ENCODE data around the gene CST7. TPM values are rescaled to one million over a fixed set of nuclear protein-coding genes. Genes with fewer than 3 reads are reported as not detected.

The CST7 gene
- total RNA-seq, 1 experiment from 2014 or later, result not detected

DNA sequence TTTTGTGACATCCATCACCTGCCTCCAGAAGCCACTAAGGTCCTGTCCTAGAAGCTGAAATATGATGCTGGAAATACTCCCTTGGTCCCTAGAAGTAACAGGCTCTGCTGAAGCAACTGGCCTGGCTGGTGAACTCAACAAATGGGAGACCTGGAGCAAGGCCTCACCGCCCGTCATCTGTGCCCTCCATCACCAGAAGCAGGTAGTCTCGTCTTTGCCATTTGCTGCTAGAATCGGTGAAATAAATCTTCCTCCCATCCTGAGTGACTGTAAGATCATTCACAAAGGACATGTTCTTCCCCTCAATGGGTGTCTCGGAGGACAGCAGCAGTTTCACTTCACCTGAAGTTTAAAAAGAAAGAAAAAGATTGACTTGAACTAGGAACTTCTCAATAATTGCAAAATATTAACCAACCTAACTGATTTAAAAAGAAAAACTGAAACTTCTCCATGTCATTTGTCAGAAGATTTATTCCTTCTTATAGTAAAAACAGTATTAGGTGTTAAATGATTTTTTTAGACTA lies 21.0 kb downstream of the CST7 start:
- H3K36me3 Mint-ChIP-seq, result peaks cover 44% of the 10 kb centered on the region
- CTCF ChIA-PET, result no interaction called here
- H3K27ac Mint-ChIP-seq, result no peak overlapping the region
- H3K4me3 Mint-ChIP-seq, result no peak overlapping the region
- no peaks in the 10 kb centered on the region for H3K27me3 Mint-ChIP-seq (ENCODE audit: low read depth)
- no peaks in the 10 kb centered on the region for H3K9me3 Mint-ChIP-seq
- DNase-seq (ENCODE audit: low spot score), result no peak
- no peak for ATAC-seq
- TF ChIP-seq ZNF317 (CRISPR knock-in tag; IDR thresholded peaks at IDR 0.05; ENCODE audit: borderline replicate concordance, low read depth) (no peak), FOXJ3 (CRISPR knock-in tag; IDR thresholded peaks at IDR 0.05; ENCODE audit: borderline replicate concordance) (no peak), JAZF1 (CRISPR knock-in tag; IDR thresholded peaks at IDR 0.05) (no peak), SMAD3 (CRISPR knock-in tag; IDR thresholded peaks at IDR 0.05; ENCODE audit: borderline replicate concordance) (no peak), HMGA2 (CRISPR knock-in tag; IDR thresholded peaks at IDR 0.05) (no peak)
- POLR2A ChIA-PET, result no interaction called here
- no peaks in the 10 kb centered on the region for H3K4me1 Mint-ChIP-seq

DNA sequence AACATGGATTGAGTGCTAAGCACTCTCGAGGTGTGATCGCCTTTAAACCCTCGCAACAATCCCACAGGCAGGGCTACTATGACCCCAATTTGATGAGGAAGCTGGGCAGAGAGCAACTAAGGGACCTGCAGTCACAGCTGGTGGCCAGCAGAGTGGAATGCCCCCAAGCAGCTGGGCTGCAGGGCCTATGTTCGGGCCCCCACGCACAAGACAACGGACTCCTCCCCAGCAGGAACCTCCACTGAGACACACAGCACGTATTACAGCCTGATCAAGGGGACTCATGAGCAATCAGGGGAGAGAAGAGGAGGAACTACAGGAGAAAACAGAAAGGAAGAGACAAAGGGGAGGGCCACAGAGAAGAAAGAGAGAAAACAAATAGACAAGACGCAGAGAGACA lies 21.7 kb downstream of the CST7 start:
- peaks cover 5% of the 10 kb centered on the region for H3K9me3 Mint-ChIP-seq
- TF ChIP-seq MYBL2 (CRISPR knock-in tag; IDR thresholded peaks at IDR 0.05) (no peak), CBFB (CRISPR knock-in tag; IDR thresholded peaks at IDR 0.05; ENCODE audit: low read depth) (no peak), GRHL2 (CRISPR knock-in tag; IDR thresholded peaks at IDR 0.05; ENCODE audit: insufficient replicate concordance, severe bottlenecking) (no peak), FOXP1 (CRISPR knock-in tag; IDR thresholded peaks at IDR 0.05; ENCODE audit: borderline replicate concordance) (no peak), ZNF416 (CRISPR knock-in tag; IDR thresholded peaks at IDR 0.05) (no peak), NFATC4 (CRISPR knock-in tag; IDR thresholded peaks at IDR 0.05) (no peak), SMAD3 (CRISPR knock-in tag; IDR thresholded peaks at IDR 0.05; ENCODE audit: borderline replicate concordance) (no peak), NR3C1 (CRISPR knock-in tag; conservative IDR thresholded peaks at IDR 0.05; ENCODE audit: low read depth) (no peak), ZNF121 (CRISPR knock-in tag; IDR thresholded peaks at IDR 0.05) (no peak), EMX1 (CRISPR knock-in tag; IDR thresholded peaks at IDR 0.05) (no peak), JAZF1 (CRISPR knock-in tag; IDR thresholded peaks at IDR 0.05) (no peak), ZNF232 (CRISPR knock-in tag; IDR thresholded peaks at IDR 0.05) (no peak), NFE2L1 (CRISPR knock-in tag; IDR thresholded peaks at IDR 0.05) (no peak)
- TF ChIP-seq, protein P1, sequence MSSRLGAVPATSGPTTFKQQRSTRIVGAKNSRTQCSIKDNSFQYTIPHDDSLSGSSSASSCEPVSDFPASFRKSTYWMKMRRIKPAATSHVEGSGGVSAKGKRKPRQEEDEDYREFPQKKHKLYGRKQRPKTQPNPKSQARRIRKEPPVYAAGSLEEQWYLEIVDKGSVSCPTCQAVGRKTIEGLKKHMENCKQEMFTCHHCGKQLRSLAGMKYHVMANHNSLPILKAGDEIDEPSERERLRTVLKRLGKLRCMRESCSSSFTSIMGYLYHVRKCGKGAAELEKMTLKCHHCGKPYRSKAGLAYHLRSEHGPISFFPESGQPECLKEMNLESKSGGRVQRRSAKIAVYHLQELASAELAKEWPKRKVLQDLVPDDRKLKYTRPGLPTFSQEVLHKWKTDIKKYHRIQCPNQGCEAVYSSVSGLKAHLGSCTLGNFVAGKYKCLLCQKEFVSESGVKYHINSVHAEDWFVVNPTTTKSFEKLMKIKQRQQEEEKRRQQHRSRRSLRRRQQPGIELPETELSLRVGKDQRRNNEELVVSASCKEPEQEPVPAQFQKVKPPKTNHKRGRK (CRISPR knock-in tag; IDR thresholded peaks at IDR 0.05; ENCODE audit: borderline replicate concordance), result no peak
- TF ChIP-seq, protein P2, sequence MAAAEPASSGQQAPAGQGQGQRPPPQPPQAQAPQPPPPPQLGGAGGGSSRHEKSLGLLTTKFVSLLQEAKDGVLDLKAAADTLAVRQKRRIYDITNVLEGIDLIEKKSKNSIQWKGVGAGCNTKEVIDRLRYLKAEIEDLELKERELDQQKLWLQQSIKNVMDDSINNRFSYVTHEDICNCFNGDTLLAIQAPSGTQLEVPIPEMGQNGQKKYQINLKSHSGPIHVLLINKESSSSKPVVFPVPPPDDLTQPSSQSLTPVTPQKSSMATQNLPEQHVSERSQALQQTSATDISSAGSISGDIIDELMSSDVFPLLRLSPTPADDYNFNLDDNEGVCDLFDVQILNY (CRISPR knock-in tag; IDR thresholded peaks at IDR 0.05), result no peak
- DNase-seq (ENCODE audit: low spot score), result no peak
- no peak for ATAC-seq
- no peak overlapping the region; the same call in 1 of the 2 replicates for H3K27ac Mint-ChIP-seq
- H3K4me3 Mint-ChIP-seq, result no peak overlapping the region
- POLR2A ChIA-PET, result no interaction called here
- H3K4me1 Mint-ChIP-seq, result no peaks in the 10 kb centered on the region
- CTCF ChIA-PET, result interaction anchor here (0.7 kb wide), 1 partner anchor 1663 kb away, joined by 3 read pairs; no protein-coding TSS in a partner anchor
- peaks cover 49% of the 10 kb centered on the region for H3K36me3 Mint-ChIP-seq
- no peaks in the 10 kb centered on the region for H3K27me3 Mint-ChIP-seq (ENCODE audit: low read depth)

DNA sequence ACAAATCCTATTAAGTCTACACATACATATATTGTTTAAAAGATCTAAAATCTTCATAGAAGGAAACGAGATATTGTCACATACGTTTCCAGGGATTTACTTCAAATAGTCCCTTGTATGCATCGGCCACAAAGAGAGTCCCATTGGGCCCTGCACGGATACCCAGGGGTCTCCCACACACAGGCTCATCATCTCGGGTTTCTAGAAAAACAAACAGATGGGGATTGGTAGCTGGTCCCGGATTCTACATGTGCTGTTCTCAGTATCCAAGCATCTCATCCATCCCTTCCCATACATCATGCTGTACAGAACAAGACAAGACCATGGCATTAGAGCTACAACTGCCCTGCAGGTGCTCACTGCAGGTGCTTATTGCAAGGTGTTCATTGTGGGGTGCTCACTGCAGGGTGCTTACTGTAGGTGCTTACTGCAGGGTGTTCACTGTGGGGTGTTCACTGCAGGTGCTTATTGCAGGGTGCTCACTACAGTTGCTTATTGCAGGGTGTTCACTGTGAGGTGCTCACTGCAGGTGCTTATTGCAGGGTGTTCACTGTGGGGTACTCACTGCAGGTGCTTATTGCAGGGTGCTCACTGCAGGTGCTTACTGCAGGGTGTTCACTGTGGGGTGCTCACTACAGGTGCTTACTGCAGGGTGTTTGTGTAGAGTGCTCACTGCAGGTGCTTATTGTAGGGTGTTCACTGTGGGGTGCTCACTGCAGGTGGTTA lies 22.5 kb downstream of the CST7 start:
- ATAC-seq, result no peak
- no peak for DNase-seq (ENCODE audit: low spot score)
- CTCF ChIA-PET, result interaction anchor here (0.7 kb wide), 1 partner anchor 1664 kb away, joined by 3 read pairs; no protein-coding TSS in a partner anchor
- H3K36me3 Mint-ChIP-seq, result peaks cover 54% of the 10 kb centered on the region
- no peak overlapping the region for H3K27ac Mint-ChIP-seq
- POLR2A ChIA-PET, result no interaction called here
- no peaks in the 10 kb centered on the region for H3K27me3 Mint-ChIP-seq (ENCODE audit: low read depth)
- H3K9me3 Mint-ChIP-seq, result peaks cover 13% of the 10 kb centered on the region
- no peaks in the 10 kb centered on the region for H3K4me1 Mint-ChIP-seq
- H3K4me3 Mint-ChIP-seq, result no peak overlapping the region
- TF ChIP-seq JUN (CRISPR knock-in tag; IDR thresholded peaks at IDR 0.05), result no peak
- TF ChIP-seq, protein P3, sequence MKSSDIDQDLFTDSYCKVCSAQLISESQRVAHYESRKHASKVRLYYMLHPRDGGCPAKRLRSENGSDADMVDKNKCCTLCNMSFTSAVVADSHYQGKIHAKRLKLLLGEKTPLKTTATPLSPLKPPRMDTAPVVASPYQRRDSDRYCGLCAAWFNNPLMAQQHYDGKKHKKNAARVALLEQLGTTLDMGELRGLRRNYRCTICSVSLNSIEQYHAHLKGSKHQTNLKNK (CRISPR knock-in tag; IDR thresholded peaks at IDR 0.05), result no peak
- TF ChIP-seq HMGA2 (CRISPR knock-in tag; IDR thresholded peaks at IDR 0.05), result no peak
- TF ChIP-seq ZNF138 (CRISPR knock-in tag; conservative IDR thresholded peaks at IDR 0.05), result no peak
- TF ChIP-seq NR1H2 (CRISPR knock-in tag; IDR thresholded peaks at IDR 0.05), result no peak
- TF ChIP-seq, protein P4, sequence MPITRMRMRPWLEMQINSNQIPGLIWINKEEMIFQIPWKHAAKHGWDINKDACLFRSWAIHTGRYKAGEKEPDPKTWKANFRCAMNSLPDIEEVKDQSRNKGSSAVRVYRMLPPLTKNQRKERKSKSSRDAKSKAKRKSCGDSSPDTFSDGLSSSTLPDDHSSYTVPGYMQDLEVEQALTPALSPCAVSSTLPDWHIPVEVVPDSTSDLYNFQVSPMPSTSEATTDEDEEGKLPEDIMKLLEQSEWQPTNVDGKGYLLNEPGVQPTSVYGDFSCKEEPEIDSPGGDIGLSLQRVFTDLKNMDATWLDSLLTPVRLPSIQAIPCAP (CRISPR knock-in tag; IDR thresholded peaks at IDR 0.05), result no peak
- TF ChIP-seq GABPB1 (CRISPR knock-in tag; IDR thresholded peaks at IDR 0.05), result no peak
- TF ChIP-seq, protein P5, sequence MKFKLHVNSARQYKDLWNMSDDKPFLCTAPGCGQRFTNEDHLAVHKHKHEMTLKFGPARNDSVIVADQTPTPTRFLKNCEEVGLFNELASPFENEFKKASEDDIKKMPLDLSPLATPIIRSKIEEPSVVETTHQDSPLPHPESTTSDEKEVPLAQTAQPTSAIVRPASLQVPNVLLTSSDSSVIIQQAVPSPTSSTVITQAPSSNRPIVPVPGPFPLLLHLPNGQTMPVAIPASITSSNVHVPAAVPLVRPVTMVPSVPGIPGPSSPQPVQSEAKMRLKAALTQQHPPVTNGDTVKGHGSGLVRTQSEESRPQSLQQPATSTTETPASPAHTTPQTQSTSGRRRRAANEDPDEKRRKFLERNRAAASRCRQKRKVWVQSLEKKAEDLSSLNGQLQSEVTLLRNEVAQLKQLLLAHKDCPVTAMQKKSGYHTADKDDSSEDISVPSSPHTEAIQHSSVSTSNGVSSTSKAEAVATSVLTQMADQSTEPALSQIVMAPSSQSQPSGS (CRISPR knock-in tag; IDR thresholded peaks at IDR 0.05; ENCODE audit: borderline replicate concordance, low read depth), result no peak
- TF ChIP-seq FOXP1 (CRISPR knock-in tag; IDR thresholded peaks at IDR 0.05; ENCODE audit: borderline replicate concordance), result no peak
- no peak for TF ChIP-seq ZNF263 (CRISPR knock-in tag; IDR thresholded peaks at IDR 0.05; ENCODE audit: low read depth)
- TF ChIP-seq, protein P6, sequence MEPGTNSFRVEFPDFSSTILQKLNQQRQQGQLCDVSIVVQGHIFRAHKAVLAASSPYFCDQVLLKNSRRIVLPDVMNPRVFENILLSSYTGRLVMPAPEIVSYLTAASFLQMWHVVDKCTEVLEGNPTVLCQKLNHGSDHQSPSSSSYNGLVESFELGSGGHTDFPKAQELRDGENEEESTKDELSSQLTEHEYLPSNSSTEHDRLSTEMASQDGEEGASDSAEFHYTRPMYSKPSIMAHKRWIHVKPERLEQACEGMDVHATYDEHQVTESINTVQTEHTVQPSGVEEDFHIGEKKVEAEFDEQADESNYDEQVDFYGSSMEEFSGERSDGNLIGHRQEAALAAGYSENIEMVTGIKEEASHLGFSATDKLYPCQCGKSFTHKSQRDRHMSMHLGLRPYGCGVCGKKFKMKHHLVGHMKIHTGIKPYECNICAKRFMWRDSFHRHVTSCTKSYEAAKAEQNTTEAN (CRISPR knock-in tag; IDR thresholded peaks at IDR 0.05), result no peak
